ENCODE measurements around the gene C17orf78.
"Not testable (repeated sequence)": the region's sequence is repeated elsewhere in the genome, so short reads cannot be mapped to it uniquely, and the experiment has no call there.

Gene C17orf78

GRCh38 chr17:37441369-37442014 is 65.7 kb downstream of the C17orf78 start:
- DNase-seq: not testable (repeated sequence)

All from GDM1 (cell line).